ENCODE data around the gene SEPTIN10.

The SEPTIN10 gene

GRCh38 chr2:109516445-109517117, 97.2 kb downstream of the SEPTIN10 start:
- no peak overlapping the region for H3K9ac ChIP-seq (ENCODE audit: low read depth, low read length, poor library complexity, severe bottlenecking)
- H3K4me3 ChIP-seq (ENCODE audit: low read length, poor library complexity, severe bottlenecking) = no peak overlapping the region
- TF ChIP-seq EZH2phosphoT487 (IDR thresholded peaks at IDR 0.05; ENCODE audit: borderline replicate concordance) = no peak
- peak; percentile 74 for TF ChIP-seq CTCF (conservative IDR thresholded peaks at IDR 0.05; ENCODE audit: low read length)
- no peaks in the 10 kb centered on the region for H4K20me1 ChIP-seq (ENCODE audit: insufficient read depth, low read length, poor library complexity, severe bottlenecking)
- no peaks in the 10 kb centered on the region for H3K9me3 ChIP-seq (ENCODE audit: insufficient read depth, low read depth, low read length)
- no peaks in the 10 kb centered on the region for H3K27me3 ChIP-seq (ENCODE audit: insufficient read depth, low read length, poor library complexity, severe bottlenecking)
- no peaks in the 10 kb centered on the region for H3K36me3 ChIP-seq (ENCODE audit: insufficient read depth, low read length)
- no peak overlapping the region; the same call in 1 of the 2 replicates for H2AFZ ChIP-seq (ENCODE audit: low read length)
- peaks cover 13% of the 10 kb centered on the region for H3K4me1 ChIP-seq (ENCODE audit: insufficient read depth, low read length, poor library complexity, severe bottlenecking)
- H3K4me2 ChIP-seq (ENCODE audit: low read depth, low read length, poor library complexity, severe bottlenecking) = no peak overlapping the region
- no peaks in the 10 kb centered on the region for H3K9me2 ChIP-seq (replicated peaks; ENCODE audit: low read depth, low read length)
- no peaks in the 10 kb centered on the region for H3F3A ChIP-seq (ENCODE audit: low read depth)
- H3K79me2 ChIP-seq (ENCODE audit: insufficient read depth, low read length) = no peaks in the 10 kb centered on the region

GRCh38 chr2:109514857-109515256, 98.9 kb downstream of the SEPTIN10 start:
- no peak overlapping the region for H3K9ac ChIP-seq (ENCODE audit: low read depth, low read length, poor library complexity, severe bottlenecking)
- no peaks in the 10 kb centered on the region for H3K79me2 ChIP-seq (ENCODE audit: insufficient read depth, low read length)
- H3K9me2 ChIP-seq (replicated peaks; ENCODE audit: low read depth, low read length) = no peaks in the 10 kb centered on the region
- no peaks in the 10 kb centered on the region for H3K9me3 ChIP-seq (ENCODE audit: insufficient read depth, low read depth, low read length)
- peaks cover 15% of the 10 kb centered on the region for H3K4me1 ChIP-seq (ENCODE audit: insufficient read depth, low read length, poor library complexity, severe bottlenecking)
- no peaks in the 10 kb centered on the region for H3K36me3 ChIP-seq (ENCODE audit: insufficient read depth, low read length)
- H3F3A ChIP-seq (ENCODE audit: low read depth) = no peaks in the 10 kb centered on the region
- no peaks in the 10 kb centered on the region for H4K20me1 ChIP-seq (ENCODE audit: insufficient read depth, low read length, poor library complexity, severe bottlenecking)
- H3K4me3 ChIP-seq (ENCODE audit: low read length, poor library complexity, severe bottlenecking) = no peak overlapping the region
- H3K27me3 ChIP-seq (ENCODE audit: insufficient read depth, low read length, poor library complexity, severe bottlenecking) = no peaks in the 10 kb centered on the region
- no peak overlapping the region for H3K4me2 ChIP-seq (ENCODE audit: low read depth, low read length, poor library complexity, severe bottlenecking)
- no peak overlapping the region for H2AFZ ChIP-seq (ENCODE audit: low read length)
- no peak for TF ChIP-seq EZH2phosphoT487 (IDR thresholded peaks at IDR 0.05; ENCODE audit: borderline replicate concordance)
- TF ChIP-seq CTCF (conservative IDR thresholded peaks at IDR 0.05; ENCODE audit: low read length) = no peak

- Histone ChIP-seq H3K9ac (ENCODE audit: low read depth, low read length, poor library complexity, severe bottlenecking) (no peak overlapping the region), H3K4me1 (ENCODE audit: insufficient read depth, low read length, poor library complexity, severe bottlenecking) (peaks cover 16% of the 10 kb centered on the region), H3K36me3 (ENCODE audit: insufficient read depth, low read length) (no peaks in the 10 kb centered on the region), H3K4me3 (ENCODE audit: low read length, poor library complexity, severe bottlenecking) (no peak overlapping the region), H3K27me3 (ENCODE audit: insufficient read depth, low read length, poor library complexity, severe bottlenecking) (no peaks in the 10 kb centered on the region), H2AFZ (ENCODE audit: low read length) (no peak overlapping the region), H3K9me2 (replicated peaks; ENCODE audit: low read depth, low read length) (no peaks in the 10 kb centered on the region), H3K4me2 (ENCODE audit: low read depth, low read length, poor library complexity, severe bottlenecking) (no peak overlapping the region), H3F3A (ENCODE audit: low read depth) (no peaks in the 10 kb centered on the region), H3K9me3 (ENCODE audit: insufficient read depth, low read depth, low read length) (no peaks in the 10 kb centered on the region), H3K79me2 (ENCODE audit: insufficient read depth, low read length) (no peaks in the 10 kb centered on the region), H4K20me1 (ENCODE audit: insufficient read depth, low read length, poor library complexity, severe bottlenecking) (no peaks in the 10 kb centered on the region)
- TF ChIP-seq CTCF (conservative IDR thresholded peaks at IDR 0.05; ENCODE audit: low read length) (no peak), EZH2phosphoT487 (IDR thresholded peaks at IDR 0.05; ENCODE audit: borderline replicate concordance) (no peak)
Observed at GRCh38 chr2:109513749-109514588, 99.8 kb downstream of the SEPTIN10 start.

Measured in Loucy (cell line).